MM.1S (cell line): Measurements from ENCODE around the gene ALDH18A1.

ENCODE experiments used
- CTCF ChIP-seq: fragments of 300-600 bp; sonication (generic); IDR thresholded peaks from 2 replicates; pipeline ENCODE4 v1.5.1; 2016; ENCODE audit warnings: antibody characterized with exemption, low read length, mixed read lengths
- EZH2 ChIP-seq: fragments of 300-600 bp; sonication (generic); optimal IDR thresholded peaks from 2 replicates; pipeline ENCODE3; 2017; ENCODE audit warnings: low read depth, mild to moderate bottlenecking, antibody characterized with exemption, low read length, mixed read lengths
- EZH2phosphoT487 ChIP-seq: fragments of 300-600 bp; sonication (generic); IDR thresholded peaks from 2 replicates; pipeline ENCODE4 v1.6.1; 2018; ENCODE audit warnings: antibody characterized with exemption, low read length

GRCh38 chr10:95646160-95646559, 10.4 kb downstream of the ALDH18A1 start:
- no peak for TF ChIP-seq CTCF
- TF ChIP-seq EZH2phosphoT487: no peak
- TF ChIP-seq EZH2: no peak
